SK-N-SH (cell line): ENCODE results near the gene CCDC188. TPM values are rescaled to one million over a fixed set of nuclear protein-coding genes. Genes with fewer than 3 reads are reported as not detected.

Experiments used
- CTCF ChIA-PET: fragments of 300-600, 350-600 bp; formaldehyde crosslinking; extraction: SDS; loops from one replicate; lab custom pipeline; 2021; lab: Yijun Ruan, JAX
- POLR2A ChIA-PET: fragments of 350-600 bp; sonication (Branson Sonifier 250); formaldehyde crosslinking; extraction: SDS; loops from one replicate; lab custom pipeline; 2020; ENCODE audit warnings: antibody characterized with exemption, inconsistent platforms; lab: Yijun Ruan, JAX
- DNase-seq: peaks from one replicate; pipeline ENCODE4 v3.0.0; 2012
- H2AFZ ChIP-seq: fragments of 200-600 bp; sonication (generic); 2 replicates; pipeline ENCODE4 v1.8.1; 2016; ENCODE audit warnings: antibody characterized with exemption, mild to moderate bottlenecking, low read depth
- H3F3A ChIP-seq: fragments of 200-600 bp; sonication (generic); replicated peaks from 2 replicates; pipeline ENCODE3; 2016; ENCODE audit warnings: antibody characterized with exemption, mild to moderate bottlenecking; ENCODE audit not compliant: insufficient read depth
- H3K27ac ChIP-seq, 2 experiments: fragments of 200-500 bp in 1 of 2; fragments of 200-600 bp in 1 of 2; sonication (Bioruptor generic) in 1 of 2; sonication (generic), shearing (Covaris generic) in 1 of 2; 2 replicates each; pipeline versions ENCODE4 v1.5.1 to v1.6.1; 2014 to 2016; ENCODE audit warnings: low read depth in 2 of 2, inconsistent platforms in 1 of 2, low read length in 1 of 2, mild to moderate bottlenecking in 1 of 2, mixed read lengths in 1 of 2
- H3K27me3 ChIP-seq: fragments of 200-600 bp; sonication (generic), shearing (Covaris generic); 2 replicates; pipeline ENCODE4 v1.6.1; 2016; ENCODE audit warnings: mixed run types; ENCODE audit not compliant: insufficient read depth
- H3K36me3 ChIP-seq, 2 experiments: fragments of 200-500 bp in 1 of 2; fragments of 200-600 bp in 1 of 2; sonication (Bioruptor generic) in 1 of 2; sonication (generic) in 1 of 2; replicated peaks in 1 of 2; 2 replicates each; pipeline versions ENCODE3 to v1.5.1; 2014 to 2016; ENCODE audit warnings: low read length in 1 of 2, mild to moderate bottlenecking in 1 of 2; ENCODE audit not compliant: insufficient read depth in 2 of 2, control insufficient read depth in 1 of 2
- H3K4me1 ChIP-seq, 2 experiments: fragments of 200-500 bp in 1 of 2; fragments of 200-600 bp in 1 of 2; sonication (Bioruptor generic) in 1 of 2; sonication (generic), shearing (Covaris generic) in 1 of 2; 2 replicates each; pipeline versions ENCODE4 v1.5.1 to v1.6.1; 2014 to 2016; ENCODE audit warnings: low read depth in 1 of 2, low read length in 1 of 2, mixed run types in 1 of 2; ENCODE audit not compliant: insufficient read depth in 2 of 2, control insufficient read depth in 1 of 2
- H3K4me2 ChIP-seq: fragments of 200-600 bp; sonication (generic), shearing (Covaris generic); 2 replicates; pipeline ENCODE4 v1.6.1; 2017; ENCODE audit warnings: mixed run types
- H3K4me3 ChIP-seq, 2 experiments: fragments of 200-500 bp in 1 of 2; fragments of 200-600 bp in 1 of 2; sonication (Bioruptor generic) in 1 of 2; sonication (generic), shearing (Covaris generic) in 1 of 2; 2 replicates each; pipeline versions ENCODE4 v1.5.1 to v1.8.1; 2014 to 2016; ENCODE audit warnings: low read depth in 2 of 2, inconsistent platforms in 1 of 2, low read length in 1 of 2, mild to moderate bottlenecking in 1 of 2, mixed read lengths in 1 of 2, moderate library complexity in 1 of 2
- H3K79me2 ChIP-seq: fragments of 200-600 bp; sonication (generic); 2 replicates; pipeline ENCODE4 v1.8.1; 2017; ENCODE audit warnings: mild to moderate bottlenecking; ENCODE audit not compliant: insufficient read depth
- H3K9ac ChIP-seq: fragments of 200-600 bp; sonication (generic); 2 replicates; pipeline ENCODE4 v1.6.1; 2017; ENCODE audit warnings: mixed run types
- H3K9me2 ChIP-seq: fragments of 200-600 bp; sonication (generic); 2 replicates; pipeline ENCODE4 v1.6.1; 2017; ENCODE audit warnings: mixed run types
- H3K9me3 ChIP-seq: fragments of 200-600 bp; sonication (generic); 2 replicates; pipeline ENCODE4 v1.6.1; 2017; ENCODE audit warnings: mixed run types, mild to moderate bottlenecking, moderate library complexity
- H4K20me1 ChIP-seq: fragments of 200-600 bp; sonication (generic); 2 replicates; pipeline ENCODE4 v1.6.1; 2017; ENCODE audit warnings: mild to moderate bottlenecking, mixed run types; ENCODE audit not compliant: insufficient read depth
- CTCF ChIP-seq: fragments of 200-600 bp; sonication (generic); IDR thresholded peaks from 2 replicates; pipeline ENCODE4 v1.6.1; 2017; ENCODE audit warnings: antibody characterized with exemption, mild to moderate bottlenecking, moderate library complexity
- ELF1 ChIP-seq: IDR thresholded peaks from 2 replicates; pipeline ENCODE4 v1.4.0; 2012
- FOXM1 ChIP-seq: IDR thresholded peaks from 2 replicates; pipeline ENCODE4 v1.4.0; 2012; ENCODE audit warnings: low read depth, mild to moderate bottlenecking
- GATA2 ChIP-seq: sonication (generic); formaldehyde crosslinking; IDR thresholded peaks from 2 replicates; pipeline ENCODE4 v1.5.0; 2020; ENCODE audit warnings: mild to moderate bottlenecking, missing genetic modification reagents
- IRF3 ChIP-seq: fragments of 150-350 bp; IDR thresholded peaks from 2 replicates; pipeline ENCODE4 v1.6.1; 2016; ENCODE audit warnings: mild to moderate bottlenecking, low read depth, low read length
- MAX ChIP-seq: IDR thresholded peaks from 2 replicates; pipeline ENCODE4 v1.4.0; 2012; ENCODE audit warnings: low read depth
- NFIC ChIP-seq: IDR thresholded peaks from 2 replicates; pipeline ENCODE4 v1.4.0; 2012; ENCODE audit warnings: borderline replicate concordance
- RAD21 ChIP-seq: IDR thresholded peaks from 2 replicates; pipeline ENCODE4 v1.6.1; 2012; ENCODE audit warnings: mild to moderate bottlenecking, low read length
- RXRA ChIP-seq: IDR thresholded peaks from 2 replicates; pipeline ENCODE4 v1.4.0; 2012; ENCODE audit warnings: low read depth, mild to moderate bottlenecking, borderline replicate concordance
- SIN3A ChIP-seq: IDR thresholded peaks from 2 replicates; pipeline ENCODE4 v1.6.1; 2012; ENCODE audit warnings: low read depth, mild to moderate bottlenecking, low read length, moderate library complexity, borderline replicate concordance
- TEAD4 ChIP-seq: IDR thresholded peaks from 2 replicates; pipeline ENCODE4 v1.4.0; 2012; ENCODE audit warnings: mild to moderate bottlenecking, borderline replicate concordance; ENCODE audit not compliant: insufficient read depth
- USF2 ChIP-seq: fragments of 150-350 bp; IDR thresholded peaks from 2 replicates; pipeline ENCODE4 v1.6.1; 2017; ENCODE audit warnings: antibody characterized with exemption, low read length, low read depth, borderline replicate concordance
- WGBS: methylation state at CpG from one replicate; pipeline ENCODE4 v1.1.6; 2017; ENCODE audit warnings: low lambda C conversion rate; 5-methylcytosine and 5-hydroxymethylcytosine counted together
- polyA plus RNA-seq, 3 experiments: library from polyadenylated mRNA; depleted of rRNA; stranded (reverse); fragments of >200 nt; gene quantifications; 2 replicates each; pipeline ENCODE4 v1.2.3, GENCODE V29; 2012

CCDC188 gene
- polyA plus RNA-seq, 1 of the 3 experiments (the other 2 are of a cell fraction) = 21.1 TPM

- no peaks in the 10 kb centered on the region for H3K4me1 ChIP-seq
- no peaks in the 10 kb centered on the region for H3K36me3 ChIP-seq
- POLR2A ChIA-PET = no interaction called here
- no peak overlapping the region for H3K9ac ChIP-seq
- H4K20me1 ChIP-seq = no peaks in the 10 kb centered on the region
- no peaks in the 10 kb centered on the region for H3K9me3 ChIP-seq
- 73% methylated on average over 7 of the region's 18 CpGs for WGBS
- H3K4me3 ChIP-seq = no peak overlapping the region
- H3K9me2 ChIP-seq = no peaks in the 10 kb centered on the region
- no peaks in the 10 kb centered on the region for H3K79me2 ChIP-seq
- peaks cover 25% of the 10 kb centered on the region; the same call in 1 of the 2 replicates for H3K27me3 ChIP-seq
- DNase-seq = no peak
- H3F3A ChIP-seq = no peaks in the 10 kb centered on the region
- no peak overlapping the region for H3K4me2 ChIP-seq
- TF ChIP-seq CTCF (no peak), TEAD4 (no peak), ELF1 (no peak), MAX (no peak), USF2 (no peak), RXRA (no peak), RAD21 (no peak), NFIC (no peak), SIN3A (no peak)
- no peak overlapping the region for H2AFZ ChIP-seq
- H3K27ac ChIP-seq = no peak overlapping the region
- CTCF ChIA-PET = interaction anchor here (1.3 kb wide), 1 partner anchor 43 kb away, joined by 3 read pairs; no protein-coding TSS in a partner anchor
Observed at GRCh38 chr22:20197407-20198030, 46.7 kb upstream of the CCDC188 start.

- H3K9me2 ChIP-seq = no peaks in the 10 kb centered on the region
- no peak overlapping the region for H2AFZ ChIP-seq
- no peak for DNase-seq
- H3K4me2 ChIP-seq = no peak overlapping the region
- H3K9me3 ChIP-seq = no peaks in the 10 kb centered on the region
- TF ChIP-seq GATA2 (no peak), IRF3 (no peak), FOXM1 (no peak)
- CTCF ChIA-PET = interaction anchor here (1.0 kb wide), 1 partner anchor 14 kb away, joined by 3 read pairs; no protein-coding TSS in a partner anchor
- no peaks in the 10 kb centered on the region for H3F3A ChIP-seq
- no peaks in the 10 kb centered on the region for H4K20me1 ChIP-seq
- H3K9ac ChIP-seq = no peak overlapping the region
- POLR2A ChIA-PET = no interaction called here
- no peaks in the 10 kb centered on the region for H3K4me1 ChIP-seq
- no peak overlapping the region for H3K4me3 ChIP-seq
- peaks cover 25% of the 10 kb centered on the region; the same call in 1 of the 2 replicates for H3K27me3 ChIP-seq
- H3K36me3 ChIP-seq = no peaks in the 10 kb centered on the region
- no peak overlapping the region for H3K27ac ChIP-seq
- no peaks in the 10 kb centered on the region for H3K79me2 ChIP-seq
- 64% methylated on average over 11 of the region's 19 CpGs for WGBS
Observed at GRCh38 chr22:20196094-20196842, 45.4 kb upstream of the CCDC188 start.
